Left ventricle myocardium inferior (tissue), 1 donor: ENCODE results near the gene HAP1. TPM values are rescaled to one million over a fixed set of nuclear protein-coding genes. Genes with fewer than 3 reads are reported as not detected.
"Not testable (repeated sequence)": the region's sequence is repeated elsewhere in the genome, so short reads cannot be mapped to it uniquely, and the experiment has no call there.

Experiments
- DNase-seq: peaks from one replicate; pipeline ENCODE4 v3.0.0-alpha.2; 2020
- H3K27ac ChIP-seq: fragments of 200-600 bp; replicated peaks from 2 replicates; pipeline ENCODE4 v1.8.0; 2021
- H3K27me3 ChIP-seq: fragments of 200-600 bp; 2 replicates; pipeline ENCODE4 v1.8.0; 2021; ENCODE audit warnings: low read depth
- H3K36me3 ChIP-seq: fragments of 200-600 bp; 2 replicates; pipeline ENCODE4 v1.8.0; 2021
- H3K4me1 ChIP-seq: fragments of 200-600 bp; 2 replicates; pipeline ENCODE4 v1.8.0; 2021
- H3K4me3 ChIP-seq: fragments of 200-600 bp; 2 replicates; pipeline ENCODE4 v1.8.0; 2021; ENCODE audit warnings: mild to moderate bottlenecking, moderate library complexity
- H3K9me3 ChIP-seq: fragments of 200-600 bp; replicated peaks from 2 replicates; pipeline ENCODE4 v1.8.0; 2021
- intact Hi-C: fragments of 100-400 bp; cut with micrococcal nuclease; formaldehyde crosslinking; loops from one replicate; pipeline ENCODE4 v1.11.0; 2022
- total RNA-seq: library from RNA; stranded (reverse); fragmentation: NEBNext Ultra II Directional; extraction: Animal tissue kit (Norgen Biotek cat#: 25700); gene quantifications from one replicate; pipeline ENCODE4 v1.2.1, GENCODE V29; 2021
- TF ChIP-seq, protein P1 (sequence below): fragments of 200-600 bp; IDR thresholded peaks from 2 replicates; pipeline ENCODE4 v1.8.0; 2021; ENCODE audit warnings: antibody characterized with exemption, mild to moderate bottlenecking, borderline replicate concordance
- donor health status: DM: no; HTN: yes; CAD: no; lungs with severe emphysema.

Gene HAP1
- total RNA-seq, 1 donor from 2014 or later: 0.14 TPM

- Histone ChIP-seq H3K27ac (peak overlapping the region; percentile 100), H3K4me1 (peaks cover 49% of the 10 kb centered on the region), H3K27me3 (no peaks in the 10 kb centered on the region), H3K4me3 (peak overlapping the region; percentile 91), H3K36me3 (peaks cover 37% of the 10 kb centered on the region), H3K9me3 (no peaks in the 10 kb centered on the region)
- peak; percentile 47 for DNase-seq
- TF ChIP-seq, protein P1, sequence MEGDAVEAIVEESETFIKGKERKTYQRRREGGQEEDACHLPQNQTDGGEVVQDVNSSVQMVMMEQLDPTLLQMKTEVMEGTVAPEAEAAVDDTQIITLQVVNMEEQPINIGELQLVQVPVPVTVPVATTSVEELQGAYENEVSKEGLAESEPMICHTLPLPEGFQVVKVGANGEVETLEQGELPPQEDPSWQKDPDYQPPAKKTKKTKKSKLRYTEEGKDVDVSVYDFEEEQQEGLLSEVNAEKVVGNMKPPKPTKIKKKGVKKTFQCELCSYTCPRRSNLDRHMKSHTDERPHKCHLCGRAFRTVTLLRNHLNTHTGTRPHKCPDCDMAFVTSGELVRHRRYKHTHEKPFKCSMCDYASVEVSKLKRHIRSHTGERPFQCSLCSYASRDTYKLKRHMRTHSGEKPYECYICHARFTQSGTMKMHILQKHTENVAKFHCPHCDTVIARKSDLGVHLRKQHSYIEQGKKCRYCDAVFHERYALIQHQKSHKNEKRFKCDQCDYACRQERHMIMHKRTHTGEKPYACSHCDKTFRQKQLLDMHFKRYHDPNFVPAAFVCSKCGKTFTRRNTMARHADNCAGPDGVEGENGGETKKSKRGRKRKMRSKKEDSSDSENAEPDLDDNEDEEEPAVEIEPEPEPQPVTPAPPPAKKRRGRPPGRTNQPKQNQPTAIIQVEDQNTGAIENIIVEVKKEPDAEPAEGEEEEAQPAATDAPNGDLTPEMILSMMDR: peak; percentile 26
- intact Hi-C loops: no loop called here
These were observed 46.4 kb downstream of the HAP1 start for GRCh38 chr17:41687828-41688640.

DNA sequence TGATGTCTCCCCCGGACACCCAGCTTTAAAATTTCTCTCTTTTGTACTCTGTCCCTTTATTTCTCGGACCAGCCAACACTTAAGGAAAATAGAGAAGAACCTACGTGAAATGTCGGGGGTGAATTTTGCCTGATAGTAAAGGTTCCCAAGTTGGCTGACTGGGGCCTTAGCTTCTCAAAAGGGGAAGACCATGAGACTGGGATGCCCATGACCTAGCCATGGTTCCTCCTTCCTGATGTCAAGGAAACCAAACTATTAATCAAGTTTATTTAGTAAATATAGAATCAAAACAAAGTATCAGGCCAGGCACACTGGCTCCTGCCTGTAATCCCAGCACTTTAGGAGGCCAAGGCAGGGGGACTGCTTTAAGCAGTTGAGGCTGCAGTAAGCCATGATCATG, 48.2 kb downstream of the HAP1 start:
- intact Hi-C loops: no loop called here
- DNase-seq: no peak
- H3K36me3 ChIP-seq: peaks cover 19% of the 10 kb centered on the region
- TF ChIP-seq, protein P1: no peak
- H3K4me3 ChIP-seq: no peak overlapping the region
- H3K4me1 ChIP-seq: peaks cover 32% of the 10 kb centered on the region
- no peaks in the 10 kb centered on the region for H3K27me3 ChIP-seq
- H3K27ac ChIP-seq: no peak overlapping the region
- H3K9me3 ChIP-seq: no peaks in the 10 kb centered on the region

GRCh38 chr17:41685753-41686152, 48.7 kb downstream of the HAP1 start:
- H3K27me3 ChIP-seq, intact Hi-C loops, H3K27ac ChIP-seq, H3K9me3 ChIP-seq, H3K4me3 ChIP-seq, DNase-seq: not testable (repeated sequence)
- H3K4me1 ChIP-seq: peaks cover 27% of the 10 kb centered on the region
- peaks cover 14% of the 10 kb centered on the region for H3K36me3 ChIP-seq

- H3K4me3 ChIP-seq: no peak overlapping the region
- no peaks in the 10 kb centered on the region for H3K9me3 ChIP-seq
- no peak overlapping the region for H3K27ac ChIP-seq
- no peaks in the 10 kb centered on the region for H3K36me3 ChIP-seq
- no peaks in the 10 kb centered on the region for H3K27me3 ChIP-seq
- intact Hi-C loops: no loop called here
- TF ChIP-seq, protein P1: no peak
- peaks cover 16% of the 10 kb centered on the region for H3K4me1 ChIP-seq
- no peak for DNase-seq
These were observed 50.4 kb downstream of the HAP1 start for GRCh38 chr17:41684035-41684434.

DNA sequence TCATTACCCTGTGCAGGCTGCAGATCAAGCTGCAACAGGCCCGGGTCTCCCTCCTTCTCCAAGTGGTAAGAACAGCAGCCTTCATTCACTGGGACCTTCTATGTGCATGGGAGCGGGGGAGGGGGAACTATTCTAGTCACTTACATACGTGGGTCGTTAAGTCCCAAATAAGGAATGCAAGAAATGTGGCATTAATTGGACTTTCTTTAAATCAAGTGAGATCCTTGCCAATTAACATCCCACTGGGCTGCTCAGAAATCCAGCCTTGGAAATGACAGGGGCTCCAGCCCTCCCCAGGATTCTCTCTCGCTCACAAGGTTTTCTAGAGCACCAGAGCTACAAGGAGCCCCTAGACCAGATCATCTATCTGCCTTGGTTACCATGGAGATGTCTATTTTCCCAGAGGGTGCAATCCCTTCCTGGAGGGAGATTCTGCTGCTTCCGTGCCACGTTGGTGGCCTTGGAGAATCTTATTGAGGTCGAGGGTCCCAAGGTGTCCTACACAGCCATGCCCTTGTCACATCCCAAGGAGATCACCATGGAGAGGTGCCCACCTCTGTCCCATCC, 50.9 kb downstream of the HAP1 start:
- H3K36me3 ChIP-seq: no peaks in the 10 kb centered on the region
- H3K4me3 ChIP-seq: no peak overlapping the region
- TF ChIP-seq, protein P1: no peak
- H3K4me1 ChIP-seq: peaks cover 17% of the 10 kb centered on the region
- no peak for DNase-seq
- intact Hi-C loops: no loop called here
- no peaks in the 10 kb centered on the region for H3K9me3 ChIP-seq
- H3K27me3 ChIP-seq: no peaks in the 10 kb centered on the region
- no peak overlapping the region for H3K27ac ChIP-seq

DNA sequence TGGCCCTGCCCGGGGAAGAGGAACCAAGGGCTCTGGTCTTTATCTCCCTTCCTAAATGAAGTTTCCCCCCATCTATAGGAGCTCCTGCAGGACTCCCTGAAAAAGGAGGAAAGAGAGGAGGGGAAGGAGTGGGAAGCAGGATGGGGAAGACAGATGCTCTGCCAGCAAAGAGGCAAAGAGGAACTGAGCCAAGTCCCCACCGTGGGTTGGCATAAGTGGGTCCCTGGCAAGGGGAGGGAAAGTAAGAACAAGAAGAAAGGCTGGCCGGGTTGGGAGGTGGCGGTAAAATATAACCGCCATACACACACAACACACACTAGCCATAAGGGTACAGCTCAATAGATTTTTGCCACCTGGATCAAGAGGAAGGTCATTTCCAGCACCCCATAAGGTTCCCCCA, 51.8 kb downstream of the HAP1 start:
- TF ChIP-seq, protein P1: no peak
- H3K36me3 ChIP-seq: no peaks in the 10 kb centered on the region
- peaks cover 18% of the 10 kb centered on the region for H3K4me1 ChIP-seq
- no peak overlapping the region for H3K27ac ChIP-seq
- H3K4me3 ChIP-seq: no peak overlapping the region
- H3K9me3 ChIP-seq: no peaks in the 10 kb centered on the region
- no peak for DNase-seq
- intact Hi-C loops: no loop called here
- H3K27me3 ChIP-seq: no peaks in the 10 kb centered on the region
